Thoracic aorta (tissue), 2 donors: ENCODE results near the gene EFHD1. TPM values are rescaled to one million over a fixed set of nuclear protein-coding genes. Genes with fewer than 3 reads are reported as not detected.
A peak's percentile ranks its signal among the peaks of the same experiment; 100 is the strongest.

Experiments
- ATAC-seq: fragments of 150-250 bp; one replicate; pipeline ENCODE4 v1.8.0; 2017; ENCODE audit warnings: low read depth; ENCODE audit not compliant: insufficient number of reproducible peaks, low FRiP score
- DNase-seq: peaks from one replicate; pipeline ENCODE4 v3.0.0-alpha.2; 2020; ENCODE audit warnings: low spot score
- H3K27ac ChIP-seq, 2 donors: fragments of 200-600 bp; sonication (generic); 1 replicate in 1 of 2; 2 replicates in 1 of 2; pipeline ENCODE4 v1.5.1; 2016; ENCODE audit warnings: mild to moderate bottlenecking in 2 of 2, moderate library complexity in 2 of 2
- H3K27me3 ChIP-seq: fragments of 200-600 bp; sonication (generic); replicated peaks from 2 replicates; pipeline ENCODE4 v1.6.0; 2016; ENCODE audit warnings: mild to moderate bottlenecking; ENCODE audit not compliant: insufficient read depth
- H3K36me3 ChIP-seq: fragments of 200-600 bp; sonication (generic); one replicate; pipeline ENCODE4 v1.5.1; 2016
- H3K4me1 ChIP-seq, 2 donors: fragments of 200-600 bp; sonication (generic); 1 replicate in 1 of 2; 2 replicates in 1 of 2; pipeline versions ENCODE4 v1.5.1 to v1.6.0; 2016; ENCODE audit warnings: low read depth in 2 of 2, mild to moderate bottlenecking in 1 of 2; ENCODE audit not compliant: control insufficient read depth in 1 of 2
- H3K4me3 ChIP-seq: fragments of 200-600 bp; sonication (generic); 2 replicates; pipeline ENCODE4 v1.5.1; 2016; ENCODE audit warnings: mild to moderate bottlenecking
- H3K9me3 ChIP-seq: fragments of 200-600 bp; sonication (generic); 2 replicates; pipeline ENCODE4 v1.5.1; 2016
- CTCF ChIP-seq: fragments of 200-600 bp; sonication (generic); IDR thresholded peaks from one replicate; pipeline ENCODE4 v1.5.1; 2019; ENCODE audit warnings: antibody characterized with exemption
- total RNA-seq, 2 donors: library from RNA; depleted of rRNA; stranded (reverse); fragments of >200 nt; gene quantifications; one replicate each; pipeline versions ENCODE4 v1.1.0 to v1.2.3, GENCODE V29; 2016

EFHD1 gene
- total RNA-seq = 100 to 1,000 TPM; 111 to 211 TPM

GRCh38 chr2:232633413-232634205 is at the start of gene EFHD1:
Gene EFHD1 (plus strand): TSS chr2:232633604. CDS start chr2:232633705, 101 bp downstream.
- peak within 1 kb of the TSS; percentile 94 to 99 for H3K27ac ChIP-seq
- H3K9me3 ChIP-seq = no peaks in the 10 kb centered on the region
- ATAC-seq (peak; percentile 39), DNase-seq (peak; percentile 46)
- TF ChIP-seq CTCF = no peak
- no peaks in the 10 kb centered on the region for H3K27me3 ChIP-seq
- H3K4me3 ChIP-seq = peak within 1 kb of the TSS; percentile 97
- H3K4me1 ChIP-seq = peaks cover 10 to 42% of the 10 kb centered on the region in 2 donors
- no peaks in the 10 kb centered on the region for H3K36me3 ChIP-seq

- TF ChIP-seq CTCF = no peak
- no peaks in the 10 kb centered on the region for H3K9me3 ChIP-seq
- peaks cover 6 to 11% of the 10 kb centered on the region in 2 donors for H3K4me1 ChIP-seq
- no peak overlapping the region for H3K27ac ChIP-seq
- DNase-seq (no peak), ATAC-seq (no peak)
- H3K27me3 ChIP-seq = no peaks in the 10 kb centered on the region
- no peak overlapping the region for H3K4me3 ChIP-seq
- peaks cover 25% of the 10 kb centered on the region for H3K36me3 ChIP-seq
Measured at GRCh38 chr2:232584238-232584637, 49.2 kb upstream of the EFHD1 start.

- Histone ChIP-seq H3K4me1 (peaks cover 10 to 18% of the 10 kb centered on the region in 2 donors), H3K27me3 (no peaks in the 10 kb centered on the region), H3K36me3 (peaks cover 12% of the 10 kb centered on the region), H3K4me3 (no peak overlapping the region), H3K27ac (no peak overlapping the region), H3K9me3 (no peaks in the 10 kb centered on the region)
- DNase-seq = no peak
- no peak for ATAC-seq
- TF ChIP-seq CTCF = no peak
Measured at GRCh38 chr2:232586943-232587505, 46.4 kb upstream of the EFHD1 start.

- DNase-seq (no peak), ATAC-seq (no peak)
- Histone ChIP-seq H3K27me3 (no peaks in the 10 kb centered on the region), H3K4me3 (no peak overlapping the region), H3K9me3 (no peaks in the 10 kb centered on the region), H3K36me3 (peaks cover 12% of the 10 kb centered on the region), H3K27ac (peak overlapping the region in 1 of 2 donors; percentile 81), H3K4me1 (peaks cover 12 to 21% of the 10 kb centered on the region in 2 donors)
- no peak for TF ChIP-seq CTCF
Measured at GRCh38 chr2:232587512-232587911, 45.9 kb upstream of the EFHD1 start.

GRCh38 chr2:232588031-232588430 is 45.4 kb upstream of the EFHD1 start:
- Histone ChIP-seq H3K4me3 (no peak overlapping the region), H3K27me3 (no peaks in the 10 kb centered on the region), H3K9me3 (no peaks in the 10 kb centered on the region), H3K27ac (peak overlapping the region; percentile 42 to 81), H3K36me3 (peaks cover 11% of the 10 kb centered on the region), H3K4me1 (peaks cover 16 to 27% of the 10 kb centered on the region in 2 donors)
- no peak for ATAC-seq
- no peak for DNase-seq
- no peak for TF ChIP-seq CTCF
